Nephron progenitor cell (in vitro differentiated cells): ENCODE measurements around the gene LINGO1.

Source experiments
- DNase-seq: peaks from one replicate; pipeline ENCODE4 v3.0.0; 2021
- H3K27ac Mint-ChIP-seq: 2 replicates; pipeline ENCODE4 v1.8.0; 2021; ENCODE audit warnings: mild to moderate bottlenecking, moderate library complexity, mixed read lengths
- H3K27me3 Mint-ChIP-seq: 2 replicates; pipeline ENCODE4 v1.8.0; 2021; ENCODE audit warnings: mild to moderate bottlenecking, low read depth, mixed read lengths; ENCODE audit not compliant: poor library complexity
- H3K36me3 Mint-ChIP-seq: 2 replicates; pipeline ENCODE4 v1.8.0; 2021; ENCODE audit warnings: low read depth, mixed read lengths
- H3K4me1 Mint-ChIP-seq: 2 replicates; pipeline ENCODE4 v1.8.0; 2021; ENCODE audit warnings: mixed read lengths
- H3K4me3 Mint-ChIP-seq: 2 replicates; pipeline ENCODE4 v1.8.0; 2021; ENCODE audit warnings: mild to moderate bottlenecking, moderate library complexity, mixed read lengths
- H3K9me3 Mint-ChIP-seq: 2 replicates; pipeline ENCODE4 v1.8.0; 2021; ENCODE audit warnings: mild to moderate bottlenecking, moderate library complexity, mixed read lengths
- CTCF ChIP-seq: fragments of 200-600 bp; sonication (generic); IDR thresholded peaks from 2 replicates; pipeline ENCODE4 v1.5.0; 2021; ENCODE audit warnings: antibody characterized with exemption

The LINGO1 gene

GRCh38 chr15:77603611-77604336 is 28.9 kb downstream of the LINGO1 start:
- DNase-seq = no peak
- Mint-ChIP-seq H3K4me1 (peaks cover 95% of the 10 kb centered on the region), H3K9me3 (no peaks in the 10 kb centered on the region), H3K27me3 (peaks cover 7% of the 10 kb centered on the region), H3K4me3 (peak overlapping the region; percentile 12), H3K27ac (no peak overlapping the region), H3K36me3 (no peaks in the 10 kb centered on the region)
- TF ChIP-seq CTCF = no peak

GRCh38 chr15:77602800-77603199 is 29.9 kb downstream of the LINGO1 start:
- TF ChIP-seq CTCF = no peak
- H3K4me3 Mint-ChIP-seq = no peak overlapping the region
- H3K4me1 Mint-ChIP-seq = peaks cover 94% of the 10 kb centered on the region
- peak overlapping the region; percentile 73 for H3K27ac Mint-ChIP-seq
- no peak for DNase-seq
- H3K9me3 Mint-ChIP-seq = no peaks in the 10 kb centered on the region
- no peaks in the 10 kb centered on the region for H3K36me3 Mint-ChIP-seq
- peaks cover 7% of the 10 kb centered on the region for H3K27me3 Mint-ChIP-seq

GRCh38 chr15:77599899-77600298 is 32.8 kb downstream of the LINGO1 start:
- H3K27me3 Mint-ChIP-seq = peaks cover 7% of the 10 kb centered on the region
- peak; percentile 44 for DNase-seq
- H3K4me3 Mint-ChIP-seq = peak overlapping the region; percentile 28
- H3K9me3 Mint-ChIP-seq = no peaks in the 10 kb centered on the region
- peak overlapping the region; percentile 6 for H3K27ac Mint-ChIP-seq
- peaks cover 83% of the 10 kb centered on the region for H3K4me1 Mint-ChIP-seq
- TF ChIP-seq CTCF = no peak
- H3K36me3 Mint-ChIP-seq = no peaks in the 10 kb centered on the region

- Mint-ChIP-seq H3K36me3 (no peaks in the 10 kb centered on the region), H3K9me3 (no peaks in the 10 kb centered on the region), H3K27ac (no peak overlapping the region), H3K4me1 (peaks cover 77% of the 10 kb centered on the region), H3K27me3 (peaks cover 7% of the 10 kb centered on the region), H3K4me3 (no peak overlapping the region)
- DNase-seq = no peak
- no peak for TF ChIP-seq CTCF
These were observed 33.4 kb downstream of the LINGO1 start for GRCh38 chr15:77599357-77599756.

GRCh38 chr15:77598644-77599043 is 34.1 kb downstream of the LINGO1 start:
- Mint-ChIP-seq H3K27ac (peak overlapping the region; percentile 78), H3K4me3 (no peak overlapping the region), H3K27me3 (peaks cover 7% of the 10 kb centered on the region), H3K36me3 (no peaks in the 10 kb centered on the region), H3K4me1 (peaks cover 77% of the 10 kb centered on the region), H3K9me3 (no peaks in the 10 kb centered on the region)
- no peak for DNase-seq
- no peak for TF ChIP-seq CTCF
